IMR-90 (cell line): ENCODE results near the gene CTIF. TPM values are rescaled to one million over a fixed set of nuclear protein-coding genes. Genes with fewer than 3 reads are reported as not detected.
A peak's percentile ranks its signal among the peaks of the same experiment; 100 is the strongest.

ENCODE experiments used
- ATAC-seq: fragments of 200-7000 bp; cut with Tn5 transposase; 2 replicates; pipeline ENCODE4 v1.9.1; 2020; ENCODE audit warnings: low read depth, mild to moderate bottlenecking, moderate library complexity
- BruUV-seq: library from RNA; stranded (reverse); fragments of 400-500 nt; replicated peaks from 2 replicates; lab custom pipeline; 2021; lab: Mats Ljungman, UMichigan
- CTCF ChIA-PET: fragments of 300-600 bp; formaldehyde crosslinking; extraction: SDS; loops from one replicate; lab custom pipeline; 2021; ENCODE audit warnings: antibody characterized with exemption; lab: Yijun Ruan, JAX
- POLR2A ChIA-PET: fragments of 300-600 bp; sonication (Branson Sonifier 250); formaldehyde crosslinking; loops from one replicate; lab custom pipeline; 2022; ENCODE audit warnings: antibody characterized with exemption; ENCODE audit not compliant: unreplicated experiment; lab: Charles Lee
- DNase-seq: peaks from one replicate; pipeline ENCODE4 v3.0.0; 2013
- H2AFZ ChIP-seq: replicated peaks from 2 replicates; pipeline ENCODE3; 2013; ENCODE audit warnings: low read length, mild to moderate bottlenecking; ENCODE audit not compliant: poor library complexity
- H2AK5ac ChIP-seq: 2 replicates; pipeline ENCODE4 v1.6.1; 2013; ENCODE audit warnings: low read depth, low read length, inconsistent platforms
- H2AK9ac ChIP-seq: replicated peaks from 2 replicates; pipeline ENCODE3; 2013; ENCODE audit warnings: mild to moderate bottlenecking, low read depth, low read length, moderate library complexity; ENCODE audit not compliant: poor library complexity
- H2BK120ac ChIP-seq: 2 replicates; pipeline ENCODE4 v1.6.1; 2013; ENCODE audit warnings: low read depth, low read length, inconsistent platforms
- H2BK15ac ChIP-seq: 3 replicates; pipeline ENCODE4 v1.6.1; 2013; ENCODE audit warnings: low read depth, low read length, inconsistent platforms
- H2BK20ac ChIP-seq: 2 replicates; pipeline ENCODE4 v1.6.1; 2013; ENCODE audit warnings: low read depth, mild to moderate bottlenecking, inconsistent platforms, low read length, moderate library complexity
- H2BK5ac ChIP-seq: 2 replicates; pipeline ENCODE4 v1.6.1; 2013; ENCODE audit warnings: mild to moderate bottlenecking, low read depth, low read length, inconsistent platforms; ENCODE audit not compliant: poor library complexity, severe bottlenecking
- H3K14ac ChIP-seq: replicated peaks from 2 replicates; pipeline ENCODE4 v1.6.1; 2013; ENCODE audit warnings: low read depth, low read length, inconsistent platforms
- H3K18ac ChIP-seq: 2 replicates; pipeline ENCODE4 v1.6.1; 2013; ENCODE audit warnings: low read depth, low read length, control low read depth
- H3K23ac ChIP-seq: 2 replicates; pipeline ENCODE4 v1.6.1; 2013; ENCODE audit warnings: low read depth, low read length, inconsistent platforms
- H3K27ac ChIP-seq: 2 replicates; pipeline ENCODE4 v1.5.1; 2013; ENCODE audit warnings: mild to moderate bottlenecking, control low read depth, low read length; ENCODE audit not compliant: insufficient read depth
- H3K27me3 ChIP-seq: 2 replicates; pipeline ENCODE4 v1.6.1; 2013; ENCODE audit warnings: low read length; ENCODE audit not compliant: control insufficient read depth, insufficient read depth
- H3K36me3 ChIP-seq: 2 replicates; pipeline ENCODE4 v1.6.1; 2013; ENCODE audit warnings: low read length, mixed read lengths; ENCODE audit not compliant: control insufficient read depth, insufficient read depth
- H3K4ac ChIP-seq: 2 replicates; pipeline ENCODE4 v1.6.1; 2013; ENCODE audit warnings: low read depth, low read length, inconsistent platforms
- H3K4me1 ChIP-seq: 2 replicates; pipeline ENCODE4 v1.6.1; 2013; ENCODE audit warnings: low read length, mixed read lengths; ENCODE audit not compliant: control insufficient read depth, insufficient read depth
- H3K4me2 ChIP-seq: 2 replicates; pipeline ENCODE4 v1.6.1; 2013; ENCODE audit warnings: low read depth, mild to moderate bottlenecking, control low read depth, low read length, moderate library complexity
- H3K4me3 ChIP-seq: 2 replicates; pipeline ENCODE4 v1.5.1; 2013; ENCODE audit warnings: low read depth, mild to moderate bottlenecking, control low read depth, low read length, moderate library complexity; ENCODE audit not compliant: insufficient read depth
- H3K56ac ChIP-seq: 2 replicates; pipeline ENCODE4 v1.6.1; 2013; ENCODE audit warnings: low read length, inconsistent platforms; ENCODE audit not compliant: insufficient read depth; ENCODE audit errors: extremely low read depth
- H3K79me1 ChIP-seq, 2 experiments: 2 replicates each; pipeline ENCODE4 v1.6.1; 2013; ENCODE audit warnings: low read length in 2 of 2, inconsistent platforms in 1 of 2, low read depth in 1 of 2
- H3K9ac ChIP-seq: 2 replicates; pipeline ENCODE4 v1.6.1; 2013; ENCODE audit warnings: low read depth, low read length, control low read depth
- H3K9me1 ChIP-seq: 2 replicates; pipeline ENCODE4 v1.6.1; 2013; ENCODE audit warnings: low read length, inconsistent platforms; ENCODE audit not compliant: insufficient read depth
- H3K9me3 ChIP-seq: 2 replicates; pipeline ENCODE4 v1.6.1; 2013; ENCODE audit warnings: low read length; ENCODE audit not compliant: control insufficient read depth, insufficient read depth
- H4K20me1 ChIP-seq: 2 replicates; pipeline ENCODE4 v1.6.1; 2013; ENCODE audit warnings: low read length, inconsistent platforms; ENCODE audit not compliant: insufficient read depth
- H4K5ac ChIP-seq: 2 replicates; pipeline ENCODE4 v1.6.1; 2013; ENCODE audit warnings: mild to moderate bottlenecking, low read depth, low read length, control low read depth
- H4K8ac ChIP-seq, 2 experiments: 2 replicates each; pipeline ENCODE4 v1.6.1; 2013; ENCODE audit warnings: low read depth in 2 of 2, low read length in 2 of 2, control low read depth in 1 of 2, inconsistent platforms in 1 of 2
- H4K91ac ChIP-seq: 2 replicates; pipeline ENCODE4 v1.6.1; 2013; ENCODE audit warnings: low read depth, low read length, inconsistent platforms; ENCODE audit not compliant: insufficient read depth
- BHLHE40 ChIP-seq: fragments of 150-350 bp; IDR thresholded peaks from 2 replicates; pipeline ENCODE4 v1.6.1; 2016; ENCODE audit warnings: mild to moderate bottlenecking, low read depth, low read length
- CEBPB ChIP-seq: IDR thresholded peaks from 2 replicates; pipeline ENCODE4 v1.6.1; 2012; ENCODE audit warnings: low read depth, low read length, improper control_type of control experiment
- CHD1 ChIP-seq: IDR thresholded peaks from 2 replicates; pipeline ENCODE4 v1.6.1; 2012; ENCODE audit warnings: low read depth, low read length, improper control_type of control experiment
- FOS ChIP-seq: fragments of 150-350 bp; IDR thresholded peaks from 2 replicates; pipeline ENCODE4 v1.6.1; 2016; ENCODE audit warnings: low read depth, low read length
- MAFK ChIP-seq: IDR thresholded peaks from 2 replicates; pipeline ENCODE4 v1.6.1; 2012; ENCODE audit warnings: low read depth, low read length, improper control_type of control experiment
- MAZ ChIP-seq: IDR thresholded peaks from 2 replicates; pipeline ENCODE4 v1.6.1; 2012; ENCODE audit warnings: low read depth, mild to moderate bottlenecking, low read length, improper control_type of control experiment, moderate library complexity, borderline replicate concordance
- MXI1 ChIP-seq: IDR thresholded peaks from 2 replicates; pipeline ENCODE4 v1.6.1; 2012; ENCODE audit warnings: low read depth, mild to moderate bottlenecking, low read length, moderate library complexity, borderline replicate concordance
- NFE2L2 ChIP-seq: fragments of 150-350 bp; IDR thresholded peaks from 2 replicates; pipeline ENCODE4 v1.6.1; 2016; ENCODE audit warnings: low read depth, mild to moderate bottlenecking, low read length
- POLR2A ChIP-seq: IDR thresholded peaks from 2 replicates; pipeline ENCODE4 v1.6.1; 2012; ENCODE audit warnings: mild to moderate bottlenecking, low read depth, low read length
- RAD21 ChIP-seq: IDR thresholded peaks from 2 replicates; pipeline ENCODE4 v1.6.1; 2012; ENCODE audit warnings: low read length, improper control_type of control experiment
- RCOR1 ChIP-seq: IDR thresholded peaks from 2 replicates; pipeline ENCODE4 v1.6.1; 2012; ENCODE audit warnings: mild to moderate bottlenecking, low read length, improper control_type of control experiment; ENCODE audit not compliant: insufficient replicate concordance
- RFX5 ChIP-seq: IDR thresholded peaks from 2 replicates; pipeline ENCODE4 v1.8.0; 2012; ENCODE audit warnings: low read depth, mild to moderate bottlenecking, low read length, moderate library complexity
- SMC3 ChIP-seq: fragments of 150-350 bp; IDR thresholded peaks from 2 replicates; pipeline ENCODE4 v1.6.1; 2016; ENCODE audit warnings: low read depth, mild to moderate bottlenecking, antibody characterized with exemption, low read length, moderate library complexity
- WGBS, 2 experiments: methylation state at CpG; one replicate each; pipeline versions ENCODE4 v1.1.5 to v1.1.7; 2013; ENCODE audit warnings: missing lambda C conversion rate in 2 of 2; ENCODE audit not compliant: insufficient read length in 1 of 2; ENCODE audit errors: extremely low coverage in 2 of 2; 5-methylcytosine and 5-hydroxymethylcytosine counted together
- dilution Hi-C: fragments of 300-500 bp; cut with HindIII; formaldehyde crosslinking; loops from one replicate; pipeline ENCODE4 v1.14.3; 2018; ENCODE audit warnings: low sequenced_read_pairs; ENCODE audit not compliant: unreplicated experiment
- in situ Hi-C: fragments of 300-500 bp; cut with MboI; formaldehyde crosslinking; loops from 3 replicates; pipeline ENCODE4 v1.14.3; 2019; ENCODE audit warnings: low sequenced_read_pairs, inconsistent platforms, mixed read lengths
- intact Hi-C: fragments of 100-400 bp; cut with micrococcal nuclease; formaldehyde crosslinking; loops from 2 replicates; pipeline ENCODE4 v1.10.0; 2022
- polyA plus RNA-seq, 3 experiments: library from polyadenylated mRNA; depleted of rRNA; stranded (reverse); fragments of >200 nt; gene quantifications; 2 replicates each; pipeline ENCODE4 v1.2.3, GENCODE V29; 2012; ENCODE audit warnings: low replicate concordance in 1 of 3
- total RNA-seq: library from RNA; depleted of rRNA; stranded (reverse); fragments of >200 nt; gene quantifications from 2 replicates; pipeline ENCODE4 v1.2.3, GENCODE V29; 2012
- TF ChIP-seq, protein P1 (sequence below): conservative IDR thresholded peaks from 2 replicates; pipeline ENCODE4 v1.5.1; 2012; ENCODE audit warnings: mild to moderate bottlenecking, low read depth, low read length, improper control_type of control experiment
- TF ChIP-seq, protein P2 (sequence below): fragments of 150-350 bp; IDR thresholded peaks from 2 replicates; pipeline ENCODE4 v1.6.1; 2017; ENCODE audit warnings: mild to moderate bottlenecking, antibody characterized with exemption, low read length, low read depth
- TF ChIP-seq, protein P3 (sequence below): fragments of 150-350 bp; IDR thresholded peaks from 2 replicates; pipeline ENCODE4 v1.6.1; 2016; ENCODE audit warnings: low read depth, mild to moderate bottlenecking, low read length, moderate library complexity, borderline replicate concordance

CTIF gene
- total and polyA plus RNA-seq, 2 of the 4 experiments (the other 2 are of a cell fraction), result 25.1 to 57.0 TPM

DNA sequence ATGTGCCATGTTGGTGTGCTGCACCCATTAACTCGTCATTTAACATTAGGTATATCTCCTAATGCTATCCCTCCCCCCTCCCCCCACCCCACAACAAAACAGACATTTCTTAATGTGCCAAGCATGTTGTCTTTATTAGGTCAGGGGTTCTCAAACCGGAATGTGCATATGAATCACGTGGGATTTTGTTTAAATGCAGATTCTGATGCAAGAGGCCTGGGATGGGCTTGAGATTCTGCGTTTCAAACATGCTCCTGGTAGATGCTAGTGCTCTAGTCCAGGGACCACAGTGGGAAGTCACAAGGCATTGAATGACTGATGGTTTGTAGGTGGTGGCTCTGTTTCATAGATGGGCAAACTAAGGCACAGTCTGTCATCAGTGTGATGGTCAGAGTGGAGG lies 227.2 kb downstream of the CTIF start:
- WGBS, 2 experiments, result 23% methylated on average over 2 of the region's 4 CpGs; no CpG with 5 or more reads in 1 of the 2 experiments
- peaks cover 25% of the 10 kb centered on the region for H3K4me1 ChIP-seq
- ATAC-seq, result peak; percentile 39
- H3K23ac ChIP-seq, result peak overlapping the region; percentile 98
- peaks cover 38% of the 10 kb centered on the region for H4K20me1 ChIP-seq
- BruUV-seq, result no TSS peak
- H3K4me2 ChIP-seq, result peak overlapping the region; percentile 6; the same call in 1 of the 2 replicates
- H3K36me3 ChIP-seq, result peaks cover 57% of the 10 kb centered on the region
- H3K79me1 ChIP-seq, result peaks cover 38 to 78% of the 10 kb centered on the region in 2 experiments
- H2BK5ac ChIP-seq, result peak overlapping the region; percentile 12
- no peak for TF ChIP-seq RCOR1
- no peak for TF ChIP-seq RFX5
- no peak for TF ChIP-seq FOS
- no peak for TF ChIP-seq SMC3
- TF ChIP-seq RAD21, result no peak
- TF ChIP-seq CHD1, result no peak
- TF ChIP-seq, protein P1, sequence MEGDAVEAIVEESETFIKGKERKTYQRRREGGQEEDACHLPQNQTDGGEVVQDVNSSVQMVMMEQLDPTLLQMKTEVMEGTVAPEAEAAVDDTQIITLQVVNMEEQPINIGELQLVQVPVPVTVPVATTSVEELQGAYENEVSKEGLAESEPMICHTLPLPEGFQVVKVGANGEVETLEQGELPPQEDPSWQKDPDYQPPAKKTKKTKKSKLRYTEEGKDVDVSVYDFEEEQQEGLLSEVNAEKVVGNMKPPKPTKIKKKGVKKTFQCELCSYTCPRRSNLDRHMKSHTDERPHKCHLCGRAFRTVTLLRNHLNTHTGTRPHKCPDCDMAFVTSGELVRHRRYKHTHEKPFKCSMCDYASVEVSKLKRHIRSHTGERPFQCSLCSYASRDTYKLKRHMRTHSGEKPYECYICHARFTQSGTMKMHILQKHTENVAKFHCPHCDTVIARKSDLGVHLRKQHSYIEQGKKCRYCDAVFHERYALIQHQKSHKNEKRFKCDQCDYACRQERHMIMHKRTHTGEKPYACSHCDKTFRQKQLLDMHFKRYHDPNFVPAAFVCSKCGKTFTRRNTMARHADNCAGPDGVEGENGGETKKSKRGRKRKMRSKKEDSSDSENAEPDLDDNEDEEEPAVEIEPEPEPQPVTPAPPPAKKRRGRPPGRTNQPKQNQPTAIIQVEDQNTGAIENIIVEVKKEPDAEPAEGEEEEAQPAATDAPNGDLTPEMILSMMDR, result no peak
- no peak for TF ChIP-seq MXI1
- TF ChIP-seq BHLHE40, result peak; percentile 27; the same call in 1 of the 2 replicates
- no peak for TF ChIP-seq MAZ
- no peak for TF ChIP-seq NFE2L2
- TF ChIP-seq MAFK, result no peak
- TF ChIP-seq, protein P2, sequence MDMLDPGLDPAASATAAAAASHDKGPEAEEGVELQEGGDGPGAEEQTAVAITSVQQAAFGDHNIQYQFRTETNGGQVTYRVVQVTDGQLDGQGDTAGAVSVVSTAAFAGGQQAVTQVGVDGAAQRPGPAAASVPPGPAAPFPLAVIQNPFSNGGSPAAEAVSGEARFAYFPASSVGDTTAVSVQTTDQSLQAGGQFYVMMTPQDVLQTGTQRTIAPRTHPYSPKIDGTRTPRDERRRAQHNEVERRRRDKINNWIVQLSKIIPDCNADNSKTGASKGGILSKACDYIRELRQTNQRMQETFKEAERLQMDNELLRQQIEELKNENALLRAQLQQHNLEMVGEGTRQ, result peak; percentile 65; the same call in 1 of the 2 replicates
- TF ChIP-seq, protein P3, sequence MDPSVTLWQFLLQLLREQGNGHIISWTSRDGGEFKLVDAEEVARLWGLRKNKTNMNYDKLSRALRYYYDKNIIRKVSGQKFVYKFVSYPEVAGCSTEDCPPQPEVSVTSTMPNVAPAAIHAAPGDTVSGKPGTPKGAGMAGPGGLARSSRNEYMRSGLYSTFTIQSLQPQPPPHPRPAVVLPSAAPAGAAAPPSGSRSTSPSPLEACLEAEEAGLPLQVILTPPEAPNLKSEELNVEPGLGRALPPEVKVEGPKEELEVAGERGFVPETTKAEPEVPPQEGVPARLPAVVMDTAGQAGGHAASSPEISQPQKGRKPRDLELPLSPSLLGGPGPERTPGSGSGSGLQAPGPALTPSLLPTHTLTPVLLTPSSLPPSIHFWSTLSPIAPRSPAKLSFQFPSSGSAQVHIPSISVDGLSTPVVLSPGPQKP, result no peak
- peak; percentile 83 for TF ChIP-seq CEBPB
- no peak for TF ChIP-seq POLR2A
- H3K18ac ChIP-seq, result peak overlapping the region; percentile 6; the same call in 1 of the 2 replicates
- H3K27me3 ChIP-seq, result no peaks in the 10 kb centered on the region
- H2BK15ac ChIP-seq, result peak overlapping the region; percentile 69; the same call in 1 of the 3 replicates
- peaks cover 40% of the 10 kb centered on the region for H3K9me1 ChIP-seq
- H3K9ac ChIP-seq, result 0 out of 2 replicates have a peak overlapping the region, but pooled peaks have one; percentile 2
- H3K56ac ChIP-seq, result peak overlapping the region; percentile 37; the same call in 1 of the 2 replicates
- in situ Hi-C loops (no loop called here), dilution Hi-C loops (no loop called here), intact Hi-C loops (no loop called here)
- peak overlapping the region; percentile 89 for H2BK20ac ChIP-seq
- H3K4me3 ChIP-seq, result no peak overlapping the region
- no peaks in the 10 kb centered on the region for H3K9me3 ChIP-seq
- peak overlapping the region; percentile 92 for H3K14ac ChIP-seq
- DNase-seq, result peak; percentile 73
- POLR2A ChIA-PET, result no interaction called here
- peak overlapping the region; percentile 85 for H2BK120ac ChIP-seq
- H3K4ac ChIP-seq, result peak overlapping the region; percentile 95
- H4K5ac ChIP-seq, result peak overlapping the region; percentile 4; the same call in 1 of the 2 replicates
- peak overlapping the region; percentile 99 for H2AK5ac ChIP-seq
- H2AK9ac ChIP-seq, result peak overlapping the region; percentile 33
- no peak overlapping the region for H2AFZ ChIP-seq
- CTCF ChIA-PET, result no interaction called here
- H4K91ac ChIP-seq, result peak overlapping the region; percentile 89
- peak overlapping the region; percentile 30 to 67; a peak in 3 of 4 replicates for H4K8ac ChIP-seq
- H3K27ac ChIP-seq, result peak overlapping the region; percentile 70; the same call in 1 of the 2 replicates
